ENCODE measurements around the gene NCOA7. TPM values are rescaled to one million over a fixed set of nuclear protein-coding genes. Genes with fewer than 3 reads are reported as not detected.

Gene NCOA7
- total RNA-seq, 1 experiment from 2014 or later: 51.0 TPM

DNA sequence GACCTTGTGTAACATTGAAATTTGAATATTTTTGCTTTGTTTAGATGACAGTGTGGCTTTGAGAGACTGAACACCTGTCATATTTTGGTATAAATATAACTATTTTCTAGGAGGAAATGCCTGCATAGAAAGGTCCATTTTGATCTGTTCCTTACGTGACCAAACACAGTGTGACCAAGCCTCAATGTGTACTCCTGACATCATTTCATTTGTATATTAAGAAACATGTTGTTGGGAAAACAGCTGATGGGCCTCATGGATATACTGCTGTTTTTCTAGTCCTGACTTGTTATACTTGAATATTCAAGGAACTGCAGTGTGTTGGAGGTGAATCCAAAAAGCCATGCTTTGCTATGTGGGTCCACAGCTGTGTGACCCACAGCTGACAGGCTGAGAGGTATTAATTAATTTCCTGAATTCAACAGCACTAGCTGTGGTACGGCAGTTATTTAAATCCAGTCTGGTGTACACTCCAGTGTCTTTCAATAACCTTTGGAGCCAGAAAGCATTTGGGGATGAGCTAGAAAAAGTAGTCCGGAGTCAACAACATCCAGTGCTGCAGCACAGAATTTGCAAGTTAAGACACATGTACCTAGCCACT, 18.9 kb downstream of the NCOA7 start:
- H3K9me2 ChIP-seq (ENCODE audit: insufficient read depth): no peaks in the 10 kb centered on the region; the same call in 1 of the 2 replicates
- no peak for DNase-seq
- ChIA-PET POLR2A (ENCODE audit: unreplicated experiment) (no interaction called here), CTCF (no interaction called here)
- H3K79me2 ChIP-seq (ENCODE audit: low read depth): peaks cover 37% of the 10 kb centered on the region
- H4K20me1 ChIP-seq (ENCODE audit: insufficient read depth): no peaks in the 10 kb centered on the region
- H3K9me3 ChIP-seq (ENCODE audit: insufficient read depth, low read depth): no peaks in the 10 kb centered on the region
- intact Hi-C loops (cut with micrococcal nuclease; ENCODE audit: unreplicated experiment): no loop called here
- no peak overlapping the region for H2AFZ ChIP-seq
- H3F3A ChIP-seq (ENCODE audit: insufficient read depth, low read depth): peaks cover 14% of the 10 kb centered on the region; the same call in 1 of the 2 replicates
- peaks cover 8% of the 10 kb centered on the region; the same call in 1 of the 2 replicates for H3K36me3 ChIP-seq (ENCODE audit: low read depth)
- no peak overlapping the region for H3K4me2 ChIP-seq
- H3K27me3 ChIP-seq (ENCODE audit: insufficient read depth, low read depth): no peaks in the 10 kb centered on the region
- H3K4me1 ChIP-seq (replicated peaks; ENCODE audit: insufficient read depth): peaks cover 23% of the 10 kb centered on the region
- BruUV-seq (replicated peaks): no TSS peak
- H3K27ac ChIP-seq: no peak overlapping the region
- TF ChIP-seq EZH2 (IDR thresholded peaks at IDR 0.05; ENCODE audit: low read depth): no peak
- TF ChIP-seq, protein P1, sequence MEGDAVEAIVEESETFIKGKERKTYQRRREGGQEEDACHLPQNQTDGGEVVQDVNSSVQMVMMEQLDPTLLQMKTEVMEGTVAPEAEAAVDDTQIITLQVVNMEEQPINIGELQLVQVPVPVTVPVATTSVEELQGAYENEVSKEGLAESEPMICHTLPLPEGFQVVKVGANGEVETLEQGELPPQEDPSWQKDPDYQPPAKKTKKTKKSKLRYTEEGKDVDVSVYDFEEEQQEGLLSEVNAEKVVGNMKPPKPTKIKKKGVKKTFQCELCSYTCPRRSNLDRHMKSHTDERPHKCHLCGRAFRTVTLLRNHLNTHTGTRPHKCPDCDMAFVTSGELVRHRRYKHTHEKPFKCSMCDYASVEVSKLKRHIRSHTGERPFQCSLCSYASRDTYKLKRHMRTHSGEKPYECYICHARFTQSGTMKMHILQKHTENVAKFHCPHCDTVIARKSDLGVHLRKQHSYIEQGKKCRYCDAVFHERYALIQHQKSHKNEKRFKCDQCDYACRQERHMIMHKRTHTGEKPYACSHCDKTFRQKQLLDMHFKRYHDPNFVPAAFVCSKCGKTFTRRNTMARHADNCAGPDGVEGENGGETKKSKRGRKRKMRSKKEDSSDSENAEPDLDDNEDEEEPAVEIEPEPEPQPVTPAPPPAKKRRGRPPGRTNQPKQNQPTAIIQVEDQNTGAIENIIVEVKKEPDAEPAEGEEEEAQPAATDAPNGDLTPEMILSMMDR (conservative IDR thresholded peaks at IDR 0.05): no peak
- H3K4me3 ChIP-seq: no peak overlapping the region

GRCh38 chr6:125810445-125810844, 19.7 kb downstream of the NCOA7 start:
- Histone ChIP-seq H3K4me3 (no peak overlapping the region), H4K20me1 (ENCODE audit: insufficient read depth) (no peaks in the 10 kb centered on the region), H3K9me2 (ENCODE audit: insufficient read depth) (no peaks in the 10 kb centered on the region; the same call in 1 of the 2 replicates), H3F3A (ENCODE audit: insufficient read depth, low read depth) (peaks cover 14% of the 10 kb centered on the region; the same call in 1 of the 2 replicates), H3K27ac (no peak overlapping the region), H2AFZ (no peak overlapping the region), H3K79me2 (ENCODE audit: low read depth) (peaks cover 35% of the 10 kb centered on the region), H3K27me3 (ENCODE audit: insufficient read depth, low read depth) (no peaks in the 10 kb centered on the region), H3K4me2 (no peak overlapping the region), H3K36me3 (ENCODE audit: low read depth) (peaks cover 11% of the 10 kb centered on the region; the same call in 1 of the 2 replicates), H3K9me3 (ENCODE audit: insufficient read depth, low read depth) (no peaks in the 10 kb centered on the region), H3K4me1 (replicated peaks; ENCODE audit: insufficient read depth) (peaks cover 28% of the 10 kb centered on the region)
- CTCF ChIA-PET: no interaction called here
- intact Hi-C loops (cut with micrococcal nuclease; ENCODE audit: unreplicated experiment): no loop called here
- TF ChIP-seq, protein P1 (conservative IDR thresholded peaks at IDR 0.05): no peak
- no peak for TF ChIP-seq EZH2 (IDR thresholded peaks at IDR 0.05; ENCODE audit: low read depth)
- POLR2A ChIA-PET (ENCODE audit: unreplicated experiment): no interaction called here
- no peak for DNase-seq
- BruUV-seq (replicated peaks): no TSS peak

GRCh38 chr6:125811259-125811658, 20.5 kb downstream of the NCOA7 start:
- H3K36me3 ChIP-seq (ENCODE audit: low read depth): 0 out of 2 replicates have a peak, but pooled peaks cover 13% of the 10 kb centered on the region
- H3K27ac ChIP-seq: no peak overlapping the region
- no peaks in the 10 kb centered on the region for H3K9me3 ChIP-seq (ENCODE audit: insufficient read depth, low read depth)
- H3K4me1 ChIP-seq (replicated peaks; ENCODE audit: insufficient read depth): peaks cover 28% of the 10 kb centered on the region
- intact Hi-C loops (cut with micrococcal nuclease; ENCODE audit: unreplicated experiment): no loop called here
- BruUV-seq (replicated peaks): no TSS peak
- TF ChIP-seq, protein P1 (conservative IDR thresholded peaks at IDR 0.05): no peak
- TF ChIP-seq EZH2 (IDR thresholded peaks at IDR 0.05; ENCODE audit: low read depth): no peak
- DNase-seq: no peak
- H2AFZ ChIP-seq: no peak overlapping the region
- no peak overlapping the region for H3K4me3 ChIP-seq
- ChIA-PET POLR2A (ENCODE audit: unreplicated experiment) (no interaction called here), CTCF (no interaction called here)
- peaks cover 30% of the 10 kb centered on the region for H3K79me2 ChIP-seq (ENCODE audit: low read depth)
- H3F3A ChIP-seq (ENCODE audit: insufficient read depth, low read depth): peaks cover 14% of the 10 kb centered on the region; the same call in 1 of the 2 replicates
- no peaks in the 10 kb centered on the region; the same call in 1 of the 2 replicates for H3K9me2 ChIP-seq (ENCODE audit: insufficient read depth)
- H4K20me1 ChIP-seq (ENCODE audit: insufficient read depth): no peaks in the 10 kb centered on the region
- H3K4me2 ChIP-seq: no peak overlapping the region
- no peaks in the 10 kb centered on the region for H3K27me3 ChIP-seq (ENCODE audit: insufficient read depth, low read depth)

Measured in PC-9 (cell line).